Adrenal gland (tissue), 12 donors: ENCODE data around the gene EHMT2. TPM values are rescaled to one million over a fixed set of nuclear protein-coding genes. Genes with fewer than 3 reads are reported as not detected.
"Not testable (repeated sequence)": the region's sequence is repeated elsewhere in the genome, so short reads cannot be mapped to it uniquely, and the experiment has no call there.

ENCODE experiments used
- DNase-seq, 7 donors: peaks; one replicate each; pipeline ENCODE4 v3.0.0-alpha.2; 2019 to 2020
- H3K27ac ChIP-seq, 5 donors: fragments of 200-600 bp; sonication (generic) in 4 of 5; 1 replicate in 3 of 5; 2 replicates in 2 of 5; pipeline versions ENCODE4 v1.5.1 to v1.8.0; 2016 to 2020; ENCODE audit warnings: mild to moderate bottlenecking in 1 of 5
- H3K27me3 ChIP-seq: fragments of 200-600 bp; 2 replicates; pipeline ENCODE4 v1.8.0; 2021
- H3K36me3 ChIP-seq, 2 donors: fragments of 200-600 bp; replicated peaks in 1 of 2; 1 replicate in 1 of 2; 2 replicates in 1 of 2; pipeline versions ENCODE4 v1.5.1 to v1.8.0; 2018 to 2022
- H3K4me1 ChIP-seq, 2 donors: fragments of 200-600 bp; replicated peaks in 1 of 2; 1 replicate in 1 of 2; 2 replicates in 1 of 2; pipeline versions ENCODE4 v1.5.1 to v1.8.0; 2018 to 2021
- H3K4me3 ChIP-seq, 4 donors: fragments of 200-600 bp; sonication (generic) in 3 of 4; one replicate each; pipeline ENCODE4 v1.5.1; 2016 to 2018
- H3K9me3 ChIP-seq, 3 donors: fragments of 200-600 bp; sonication (generic) in 1 of 3; replicated peaks in 1 of 3; 1 replicate in 2 of 3; 2 replicates in 1 of 3; pipeline versions ENCODE4 v1.5.1 to v1.8.0; 2016 to 2021
- POLR2A ChIP-seq, 2 donors: fragments of 450-650 bp; IDR thresholded peaks; one replicate each; pipeline ENCODE4 v1.6.1; 2017; ENCODE audit warnings: antibody characterized with exemption in 2 of 2, mild to moderate bottlenecking in 2 of 2, moderate library complexity in 1 of 2
- WGBS, 4 donors: extraction: QIAGEN DNeasy Blood & Tissue Kit in 2 of 4; methylation state at CpG; one replicate each; pipeline versions ENCODE4 v1.1.5 to v1.1.7; 2013 to 2017; 5-methylcytosine and 5-hydroxymethylcytosine counted together
- intact Hi-C, 2 donors: fragments of 100-400 bp; cut with DNase I; formaldehyde crosslinking; loops; one replicate each; pipeline versions ENCODE4 v1.14.1 to v1.15.0; 2022 to 2023
- polyA plus RNA-seq, 3 donors: library from polyadenylated mRNA; stranded (reverse); fragments of 200-250 nt in 2 of 3; fragments of 350-450 nt in 1 of 3; fragmentation: Illumina TruSeq in 1 of 3; extraction: RNeasy Lipid Tissue Mini Kit (QIAGEN cat#74804) in 1 of 3; gene quantifications; one replicate each; pipeline ENCODE4 v1.2.3, GENCODE V29; 2013 to 2014
- total RNA-seq, 9 donors: library from RNA; depleted of rRNA in 4 of 9; stranded (reverse); fragments of >200 nt in 4 of 9; fragments of 120-200 nt in 1 of 9; fragmentation: NEBNext Ultra II Directional in 1 of 9; extraction: Animal tissue kit (Norgen Biotek cat#: 25700) in 1 of 9; gene quantifications; one replicate each; pipeline versions ENCODE4 v1.1.0 to v1.2.4, GENCODE V29; 2013 to 2023
- TF ChIP-seq, protein P1 (sequence below), 6 experiments: fragments of 450-650 bp in 4 of 6; fragments of 200-600 bp in 2 of 6; sonication (generic) in 1 of 6; IDR thresholded peaks; 1 replicate in 5 of 6; 2 replicates in 1 of 6; pipeline versions ENCODE4 v1.5.1 to v1.8.0; 2016 to 2021; ENCODE audit warnings: antibody characterized with exemption in 6 of 6, mild to moderate bottlenecking in 2 of 6, moderate library complexity in 1 of 6
- donor health status: healthy with polysubstance abuse.
- donor health status: Bipolar disorder and iron deficiency.
- donor health status: DM: yes; HTN: yes; CAD: no.
- donor health status: DM: no; HTN: no; CAD: no.
- donor health status: DM: no; HTN: no; CAD: no.
- donor health status: DM: yes; HTN: yes; CAD: no.

Gene EHMT2
- total and polyA plus RNA-seq, 12 donors: 16.8 to 107 (median 49.9) TPM

DNA sequence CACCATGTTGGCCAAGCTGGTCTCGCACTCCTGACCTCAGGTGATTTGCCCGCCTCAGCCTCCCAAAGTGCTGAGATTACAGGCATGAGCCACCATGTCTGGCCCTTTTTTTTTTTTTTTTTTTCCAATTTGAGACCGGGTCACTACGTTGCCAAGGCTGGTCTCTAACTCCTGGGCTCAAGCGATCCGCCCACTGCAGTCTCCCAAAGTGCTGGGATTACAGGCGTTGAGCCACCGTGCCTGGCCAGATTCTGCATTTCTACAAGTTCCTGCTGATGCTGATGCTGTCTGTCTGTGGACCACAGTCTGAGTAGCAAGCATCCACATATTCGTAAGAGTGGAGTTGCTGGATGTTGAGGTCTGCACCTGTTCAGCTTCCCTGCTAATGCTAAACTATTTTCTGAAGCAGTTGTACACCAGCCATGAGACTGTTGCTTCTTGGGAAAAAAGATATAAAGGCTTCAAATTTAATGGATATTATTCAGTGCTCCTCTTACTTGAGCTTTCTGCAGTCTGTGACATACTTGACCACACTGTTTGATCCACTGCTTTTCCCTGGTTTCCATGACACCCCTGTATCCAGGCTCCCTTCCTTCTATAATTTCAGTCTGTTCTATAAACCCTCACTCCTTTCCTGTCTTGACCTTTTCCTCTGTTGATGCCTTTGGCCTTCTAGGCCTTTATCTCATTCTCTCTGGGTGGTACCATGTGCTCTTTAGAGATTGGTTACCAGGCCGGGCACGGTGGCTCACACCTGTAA lies 14.5 kb upstream of the EHMT2 start:
- intact Hi-C loops: no loop called here
- Histone ChIP-seq H3K4me1 (peaks cover 6 to 8% of the 10 kb centered on the region in 2 donors), H3K4me3 (no peak overlapping the region), H3K27ac (peak overlapping the region in 1 of 5 donors; percentile 73), H3K9me3 (no peaks in the 10 kb centered on the region), H3K36me3 (no peaks in the 10 kb centered on the region), H3K27me3 (no peaks in the 10 kb centered on the region)
- TF ChIP-seq, protein P1, sequence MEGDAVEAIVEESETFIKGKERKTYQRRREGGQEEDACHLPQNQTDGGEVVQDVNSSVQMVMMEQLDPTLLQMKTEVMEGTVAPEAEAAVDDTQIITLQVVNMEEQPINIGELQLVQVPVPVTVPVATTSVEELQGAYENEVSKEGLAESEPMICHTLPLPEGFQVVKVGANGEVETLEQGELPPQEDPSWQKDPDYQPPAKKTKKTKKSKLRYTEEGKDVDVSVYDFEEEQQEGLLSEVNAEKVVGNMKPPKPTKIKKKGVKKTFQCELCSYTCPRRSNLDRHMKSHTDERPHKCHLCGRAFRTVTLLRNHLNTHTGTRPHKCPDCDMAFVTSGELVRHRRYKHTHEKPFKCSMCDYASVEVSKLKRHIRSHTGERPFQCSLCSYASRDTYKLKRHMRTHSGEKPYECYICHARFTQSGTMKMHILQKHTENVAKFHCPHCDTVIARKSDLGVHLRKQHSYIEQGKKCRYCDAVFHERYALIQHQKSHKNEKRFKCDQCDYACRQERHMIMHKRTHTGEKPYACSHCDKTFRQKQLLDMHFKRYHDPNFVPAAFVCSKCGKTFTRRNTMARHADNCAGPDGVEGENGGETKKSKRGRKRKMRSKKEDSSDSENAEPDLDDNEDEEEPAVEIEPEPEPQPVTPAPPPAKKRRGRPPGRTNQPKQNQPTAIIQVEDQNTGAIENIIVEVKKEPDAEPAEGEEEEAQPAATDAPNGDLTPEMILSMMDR (IDR thresholded peaks at IDR 0.05): no peak
- no peak for TF ChIP-seq POLR2A (IDR thresholded peaks at IDR 0.05)
- no peak for DNase-seq
- 69 to 75% (median 72%) methylated on average over 10 to 11 of the region's 11 CpGs for WGBS, 4 donors

DNA sequence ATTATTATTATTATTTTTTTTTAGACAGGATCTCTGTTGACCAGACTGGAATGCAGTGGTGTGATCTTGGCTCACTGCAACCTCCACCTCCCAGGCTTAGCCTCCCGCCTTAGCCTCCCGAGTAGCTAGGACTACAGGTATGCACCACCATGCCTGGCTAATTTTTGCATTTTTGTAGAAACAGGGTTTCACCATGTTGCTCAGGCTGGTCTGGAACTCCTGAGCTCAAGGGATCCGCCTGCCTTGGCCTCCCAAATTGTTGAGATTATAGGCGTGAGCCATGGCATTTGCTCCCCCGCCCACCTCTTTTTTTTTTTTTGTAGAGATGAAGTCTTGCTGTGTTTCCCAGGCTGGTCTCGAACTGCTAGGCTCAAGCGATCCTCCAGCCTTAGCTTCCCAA lies 11.8 kb upstream of the EHMT2 start:
- DNase-seq, H3K9me3 ChIP-seq, H3K4me3 ChIP-seq, intact Hi-C loops, H3K27me3 ChIP-seq, H3K4me1 ChIP-seq, H3K27ac ChIP-seq, H3K36me3 ChIP-seq: not testable (repeated sequence)
- WGBS, 4 donors: 73 to 87% (median 86%) methylated on average over 7 of the region's 7 CpGs

DNA sequence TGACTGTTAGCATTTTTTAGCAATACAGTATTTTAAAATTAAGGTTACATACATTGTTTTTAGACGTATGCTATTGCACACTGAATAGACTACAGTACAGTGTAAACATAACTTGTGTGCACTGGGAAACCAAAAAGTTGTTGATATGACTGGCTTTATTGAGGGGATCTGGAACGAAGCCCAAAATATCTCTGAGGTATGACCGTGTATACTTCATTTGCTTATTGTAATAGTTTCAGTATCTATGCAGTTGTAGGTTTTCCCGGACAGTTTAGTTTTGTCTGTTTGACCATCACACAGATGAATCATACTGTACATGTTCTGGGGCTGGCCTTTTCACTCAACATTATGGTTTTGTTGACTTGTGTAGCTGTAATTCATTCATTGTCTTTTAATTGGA lies 11.3 kb upstream of the EHMT2 start:
- Histone ChIP-seq H3K36me3 (no peaks in the 10 kb centered on the region), H3K4me1 (peaks cover 8 to 13% of the 10 kb centered on the region in 2 donors), H3K27ac (no peak overlapping the region), H3K9me3 (no peaks in the 10 kb centered on the region), H3K27me3 (no peaks in the 10 kb centered on the region), H3K4me3 (no peak overlapping the region)
- intact Hi-C loops: no loop called here
- WGBS, 4 donors: 41 to 44% (median 42%) methylated on average over 4 of the region's 4 CpGs
- TF ChIP-seq POLR2A (IDR thresholded peaks at IDR 0.05): no peak
- TF ChIP-seq, protein P1 (IDR thresholded peaks at IDR 0.05): no peak
- no peak for DNase-seq

DNA sequence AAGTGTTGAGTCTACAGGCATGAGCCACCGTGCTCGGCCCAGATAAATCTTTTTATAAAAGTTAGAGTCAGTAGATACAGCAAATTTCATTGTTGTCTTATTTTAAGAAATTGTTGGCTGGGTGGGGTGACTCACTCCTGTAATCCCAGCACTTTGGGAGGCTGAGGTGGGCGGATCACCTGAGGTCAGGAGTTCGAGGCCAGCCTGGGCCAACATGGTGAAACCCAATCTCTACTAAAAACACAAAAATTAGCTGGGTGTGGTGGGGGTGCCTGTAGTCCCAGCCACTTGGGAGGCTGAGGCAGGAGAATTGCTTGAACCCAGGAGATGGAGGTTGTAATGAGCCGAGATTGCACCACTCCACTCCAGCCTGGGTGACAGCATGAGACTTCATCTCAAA lies 10.8 kb upstream of the EHMT2 start:
- H3K27me3 ChIP-seq, intact Hi-C loops, H3K4me3 ChIP-seq, DNase-seq, H3K9me3 ChIP-seq, H3K36me3 ChIP-seq: not testable (repeated sequence)
- H3K4me1 ChIP-seq: peaks cover 8 to 18% of the 10 kb centered on the region in 2 donors
- peak overlapping the region in 1 of 5 donors; percentile 26 for H3K27ac ChIP-seq
- WGBS, 4 donors: 69 to 74% (median 71%) methylated on average over 4 to 5 of the region's 5 CpGs

DNA sequence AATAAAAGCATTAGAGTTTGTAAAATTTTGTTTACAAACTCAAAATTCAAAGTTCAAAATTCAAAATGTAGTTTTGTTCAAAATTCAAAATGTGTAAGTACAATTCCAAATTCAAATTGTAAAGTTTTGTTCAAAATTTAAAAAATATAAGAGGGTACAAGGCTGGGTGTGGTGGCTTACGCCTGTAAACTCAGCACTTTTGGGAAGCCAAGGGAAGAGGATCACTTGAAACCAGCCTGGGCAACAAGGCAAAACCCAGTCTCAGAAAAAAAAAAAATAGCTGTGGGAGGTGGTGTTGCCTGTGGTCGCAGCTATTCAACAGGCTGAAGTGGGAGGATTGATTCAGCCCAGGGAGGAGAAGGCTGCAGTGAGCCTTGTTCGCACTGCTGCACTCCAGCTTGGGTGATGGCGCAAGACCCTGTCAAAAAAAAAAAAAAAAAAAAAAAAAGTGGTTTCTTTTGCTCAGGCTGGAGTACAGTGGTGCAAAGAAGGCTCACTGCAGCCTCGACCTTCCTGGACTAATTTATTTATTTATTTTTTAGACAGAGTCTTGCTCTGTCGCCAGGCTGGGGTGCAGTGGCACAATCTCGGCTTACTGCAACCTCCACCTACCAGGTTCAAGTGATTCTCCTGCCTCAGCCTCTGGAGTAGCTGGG lies 9.8 kb upstream of the EHMT2 start:
- Histone ChIP-seq H3K27ac (no peak overlapping the region), H3K9me3 (no peaks in the 10 kb centered on the region), H3K27me3 (no peaks in the 10 kb centered on the region), H3K36me3 (no peaks in the 10 kb centered on the region), H3K4me3 (no peak overlapping the region), H3K4me1 (peaks cover 13 to 27% of the 10 kb centered on the region in 2 donors)
- WGBS, 4 donors: 30 to 42% (median 35%) methylated on average over 7 of the region's 7 CpGs
- intact Hi-C loops: no loop called here
- no peak for TF ChIP-seq POLR2A (IDR thresholded peaks at IDR 0.05)
- TF ChIP-seq, protein P1 (IDR thresholded peaks at IDR 0.05): no peak
- peak in 4 of 7 donors; percentile 39 to 73 (median 52) for DNase-seq

DNA sequence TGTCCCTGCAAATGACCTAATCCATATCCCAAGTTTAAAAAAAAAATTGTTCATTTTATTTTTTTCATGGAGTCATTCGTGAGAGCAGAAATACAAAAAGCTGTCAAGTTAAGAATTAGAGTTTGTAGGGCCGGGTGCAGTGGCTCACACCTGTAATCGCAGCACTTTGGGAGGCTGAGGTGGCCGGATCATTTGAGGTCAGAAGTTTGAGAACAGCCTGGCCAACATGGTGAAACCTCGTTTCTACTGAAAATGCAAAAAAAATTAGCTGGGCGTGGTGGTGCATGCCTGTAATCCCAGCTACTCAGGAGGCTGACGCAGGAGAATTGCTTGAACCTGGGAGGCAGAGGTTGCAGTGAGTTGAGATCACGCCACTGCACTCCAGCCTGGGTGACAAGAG lies 9.2 kb upstream of the EHMT2 start:
- intact Hi-C loops, H3K27me3 ChIP-seq, H3K9me3 ChIP-seq, H3K4me3 ChIP-seq, H3K27ac ChIP-seq, DNase-seq, H3K36me3 ChIP-seq: not testable (repeated sequence)
- WGBS, 4 donors: 77 to 82% (median 78%) methylated on average over 8 of the region's 8 CpGs
- H3K4me1 ChIP-seq: peaks cover 13 to 27% of the 10 kb centered on the region in 2 donors
